Colonic mucosa (tissue), 4 donors: ENCODE measurements around the gene NUDT19. TPM values are rescaled to one million over a fixed set of nuclear protein-coding genes. Genes with fewer than 3 reads are reported as not detected.
A peak's percentile ranks its signal among the peaks of the same experiment; 100 is the strongest.

ENCODE experiments used
- DNase-seq: peaks from one replicate; pipeline ENCODE4 v3.0.0-alpha.2; 2020
- H3K27ac ChIP-seq: fragments of 200-600 bp; one replicate; pipeline ENCODE4 v1.8.0; 2021
- H3K27me3 ChIP-seq: fragments of 200-600 bp; one replicate; pipeline ENCODE4 v1.8.0; 2021
- H3K36me3 ChIP-seq: fragments of 200-600 bp; one replicate; pipeline ENCODE4 v1.8.0; 2021
- H3K4me1 ChIP-seq: fragments of 200-600 bp; one replicate; pipeline ENCODE4 v1.8.0; 2021; ENCODE audit warnings: mild to moderate bottlenecking
- H3K4me3 ChIP-seq: fragments of 200-600 bp; one replicate; pipeline ENCODE4 v1.8.0; 2021
- H3K9ac ChIP-seq, 2 donors: one replicate each; pipeline ENCODE4 v1.7.0; 2013; ENCODE audit warnings: control low read depth in 2 of 2, low read depth in 2 of 2, low read length in 2 of 2
- H3K9me3 ChIP-seq: fragments of 200-600 bp; one replicate; pipeline ENCODE4 v1.8.0; 2021
- intact Hi-C: fragments of 100-400 bp; cut with DNase I; formaldehyde crosslinking; loops from one replicate; pipeline ENCODE4 v1.14.1; 2022
- total RNA-seq, 2 donors: library from RNA; stranded (reverse); fragmentation: NEBNext Ultra II Directional in 1 of 2; extraction: Animal tissue kit (Norgen Biotek cat#: 25700) in 1 of 2; gene quantifications; one replicate each; pipeline ENCODE4 v1.2.1, GENCODE V29; 2021
- TF ChIP-seq, protein P1 (sequence below): fragments of 200-600 bp; IDR thresholded peaks from one replicate; pipeline ENCODE4 v1.8.0; 2022; ENCODE audit warnings: antibody characterized with exemption, mild to moderate bottlenecking
- donor health status: healthy.
- donor health status: DM: no; HTN: no; CAD: no.
- donor health status: DM: no; HTN: no; CAD: no.

NUDT19 gene
- 10 to 100 TPM; 19.3 to 25.1 TPM for total RNA-seq

DNA sequence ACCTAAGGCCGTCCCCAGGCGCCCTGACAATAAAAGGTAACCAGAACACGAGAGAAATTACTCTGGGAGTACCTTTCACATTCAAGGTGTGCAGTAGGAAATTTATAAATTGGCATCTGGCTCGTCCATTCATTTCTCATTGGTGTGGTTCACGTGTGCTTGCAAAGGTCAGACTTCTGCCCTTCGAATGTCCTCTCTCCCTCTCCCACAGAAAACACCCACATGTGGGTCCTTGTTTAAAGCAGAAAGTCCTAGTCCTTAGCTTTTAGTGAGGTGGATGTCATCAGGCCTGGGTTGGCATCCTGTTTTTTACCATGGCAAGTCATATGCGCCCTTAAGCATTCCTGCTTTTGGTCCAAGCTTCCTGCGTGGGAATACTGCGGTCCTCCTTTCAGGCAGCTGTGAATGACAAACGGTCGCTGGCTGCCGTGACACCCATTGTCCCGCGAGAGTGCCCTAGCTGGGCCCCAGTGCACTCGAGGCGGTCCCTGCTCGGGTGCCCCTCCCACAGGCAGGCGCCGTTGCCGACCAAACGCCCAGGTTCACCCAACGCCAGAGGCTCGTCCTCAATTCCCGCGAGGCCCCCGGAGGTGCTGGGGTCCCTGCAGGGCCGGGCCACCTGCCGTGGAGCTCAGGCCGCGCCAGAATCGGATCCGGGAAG is at the start of gene NUDT19:
Gene NUDT19 (plus strand): TSS at position 531 of the 661 bp plus-strand sequence. CDS start 140 bp downstream, outside the sequence.
- Histone ChIP-seq H3K4me1 (peaks cover 24% of the 10 kb centered on the region), H3K9me3 (no peaks in the 10 kb centered on the region), H3K9ac (peak within 1 kb of the TSS; percentile 79 to 89), H3K4me3 (peak within 1 kb of the TSS; percentile 83), H3K36me3 (no peaks in the 10 kb centered on the region), H3K27me3 (no peaks in the 10 kb centered on the region), H3K27ac (peak within 1 kb of the TSS; percentile 86)
- TF ChIP-seq, protein P1, sequence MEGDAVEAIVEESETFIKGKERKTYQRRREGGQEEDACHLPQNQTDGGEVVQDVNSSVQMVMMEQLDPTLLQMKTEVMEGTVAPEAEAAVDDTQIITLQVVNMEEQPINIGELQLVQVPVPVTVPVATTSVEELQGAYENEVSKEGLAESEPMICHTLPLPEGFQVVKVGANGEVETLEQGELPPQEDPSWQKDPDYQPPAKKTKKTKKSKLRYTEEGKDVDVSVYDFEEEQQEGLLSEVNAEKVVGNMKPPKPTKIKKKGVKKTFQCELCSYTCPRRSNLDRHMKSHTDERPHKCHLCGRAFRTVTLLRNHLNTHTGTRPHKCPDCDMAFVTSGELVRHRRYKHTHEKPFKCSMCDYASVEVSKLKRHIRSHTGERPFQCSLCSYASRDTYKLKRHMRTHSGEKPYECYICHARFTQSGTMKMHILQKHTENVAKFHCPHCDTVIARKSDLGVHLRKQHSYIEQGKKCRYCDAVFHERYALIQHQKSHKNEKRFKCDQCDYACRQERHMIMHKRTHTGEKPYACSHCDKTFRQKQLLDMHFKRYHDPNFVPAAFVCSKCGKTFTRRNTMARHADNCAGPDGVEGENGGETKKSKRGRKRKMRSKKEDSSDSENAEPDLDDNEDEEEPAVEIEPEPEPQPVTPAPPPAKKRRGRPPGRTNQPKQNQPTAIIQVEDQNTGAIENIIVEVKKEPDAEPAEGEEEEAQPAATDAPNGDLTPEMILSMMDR, result no peak
- peak; percentile 89 for DNase-seq
- intact Hi-C loops, result no loop called here

DNA sequence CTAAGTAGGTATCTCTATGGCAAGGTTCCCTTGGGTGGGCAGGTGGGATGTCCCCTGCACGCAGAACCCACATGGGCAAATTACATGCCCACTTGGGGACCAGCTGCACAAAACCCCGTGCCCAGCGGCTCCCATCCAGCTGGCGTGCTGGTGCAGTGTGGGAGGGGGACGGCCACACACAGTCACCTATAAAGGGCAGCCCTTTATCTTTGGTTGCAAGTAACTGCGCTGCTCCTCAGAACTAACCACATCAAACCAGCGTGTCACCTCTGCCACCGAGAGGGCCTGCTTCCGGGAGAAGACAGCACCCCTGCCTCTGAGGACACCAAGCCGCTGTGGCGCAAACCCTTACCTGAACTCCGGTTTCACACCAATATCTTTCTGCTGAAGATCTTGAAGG is 48.9 kb upstream of the NUDT19 start:
- intact Hi-C loops, result no loop called here
- Histone ChIP-seq H3K9ac (no peak overlapping the region), H3K27ac (no peak overlapping the region), H3K4me1 (no peaks in the 10 kb centered on the region), H3K36me3 (no peaks in the 10 kb centered on the region), H3K4me3 (no peak overlapping the region), H3K9me3 (no peaks in the 10 kb centered on the region), H3K27me3 (no peaks in the 10 kb centered on the region)
- TF ChIP-seq, protein P1, result no peak
- no peak for DNase-seq

DNA sequence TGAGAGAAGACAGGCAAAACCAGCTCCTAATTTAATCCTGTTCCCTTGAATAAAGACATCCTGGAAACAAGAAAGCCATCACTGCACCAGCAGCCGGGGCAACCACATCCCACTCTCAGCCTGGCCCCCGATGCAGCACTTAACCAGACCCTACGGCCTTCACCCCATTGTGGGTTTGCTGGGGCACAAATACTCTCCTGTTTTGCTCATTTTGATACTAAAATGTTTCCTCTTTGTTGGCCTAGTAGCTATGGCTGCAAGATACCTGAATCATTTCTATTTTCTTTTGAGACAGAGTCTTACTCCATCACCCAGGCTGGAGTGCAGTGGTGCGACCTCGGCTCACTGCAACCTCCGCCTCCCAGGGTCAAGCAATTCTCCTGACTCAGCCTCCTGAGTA is 45.1 kb upstream of the NUDT19 start:
- intact Hi-C loops, result no loop called here
- TF ChIP-seq, protein P1, result no peak
- DNase-seq, result no peak
- no peaks in the 10 kb centered on the region for H3K27me3 ChIP-seq
- no peak overlapping the region for H3K9ac ChIP-seq
- H3K4me3 ChIP-seq, result no peak overlapping the region
- H3K36me3 ChIP-seq, result no peaks in the 10 kb centered on the region
- H3K9me3 ChIP-seq, result no peaks in the 10 kb centered on the region
- H3K4me1 ChIP-seq, result no peaks in the 10 kb centered on the region
- no peak overlapping the region for H3K27ac ChIP-seq

DNA sequence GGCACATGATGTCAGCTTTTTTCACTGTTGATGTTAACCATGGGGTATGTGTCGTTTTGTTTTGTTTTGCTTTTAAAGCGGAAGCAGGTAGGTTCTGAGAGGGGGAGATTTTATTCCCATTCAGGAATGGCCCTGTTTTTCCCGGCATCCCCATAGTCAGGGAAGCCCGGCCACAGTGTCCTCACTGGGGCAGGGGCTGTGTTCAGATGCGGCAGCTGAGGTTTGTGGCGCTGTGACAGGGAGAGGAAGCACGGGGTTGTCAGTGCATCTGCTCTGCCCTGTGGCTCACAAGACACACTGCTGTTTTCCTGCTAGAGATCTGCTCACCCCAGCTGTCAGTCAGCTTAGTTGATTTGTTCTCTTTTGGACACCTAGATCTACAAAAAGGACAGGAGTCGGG is 44.3 kb upstream of the NUDT19 start:
- H3K4me3 ChIP-seq, result no peak overlapping the region
- H3K27me3 ChIP-seq, result no peaks in the 10 kb centered on the region
- H3K36me3 ChIP-seq, result no peaks in the 10 kb centered on the region
- intact Hi-C loops, result no loop called here
- no peak overlapping the region for H3K27ac ChIP-seq
- H3K4me1 ChIP-seq, result no peaks in the 10 kb centered on the region
- TF ChIP-seq, protein P1, result no peak
- DNase-seq, result no peak
- H3K9me3 ChIP-seq, result no peaks in the 10 kb centered on the region
- H3K9ac ChIP-seq, result no peak overlapping the region

DNA sequence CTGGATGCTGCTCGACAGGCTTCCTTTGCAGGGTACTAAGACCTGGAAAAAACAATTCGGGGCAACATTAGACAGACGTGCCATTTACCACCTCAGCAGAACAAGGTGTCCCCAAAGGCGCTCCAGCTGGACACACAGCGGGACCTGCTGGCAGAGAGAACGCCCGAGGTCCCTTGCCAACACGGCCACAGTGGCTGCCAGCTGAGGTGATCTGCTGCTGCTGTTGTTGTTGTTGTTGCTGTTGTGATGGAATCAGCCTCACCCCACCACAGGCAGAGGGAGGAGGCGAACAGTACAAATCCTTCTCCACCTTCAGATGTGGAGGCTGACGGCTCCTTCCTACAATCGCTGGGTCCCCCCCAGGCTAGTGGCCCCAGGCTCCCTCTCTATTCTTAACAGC is 41.9 kb upstream of the NUDT19 start:
- Histone ChIP-seq H3K36me3 (no peaks in the 10 kb centered on the region), H3K4me1 (peaks cover 13% of the 10 kb centered on the region), H3K27ac (no peak overlapping the region), H3K4me3 (no peak overlapping the region), H3K9me3 (no peaks in the 10 kb centered on the region), H3K9ac (no peak overlapping the region), H3K27me3 (no peaks in the 10 kb centered on the region)
- DNase-seq, result no peak
- intact Hi-C loops, result no loop called here
- TF ChIP-seq, protein P1, result no peak
